Choroid plexus epithelial cell (primary cell): ENCODE data around the gene LIMS2.

Experiments used
- DNase-seq: peaks from one replicate; pipeline ENCODE4 v3.0.0-alpha.2; 2010; ENCODE audit warnings: low read depth
- H3K4me3 ChIP-seq: 2 replicates; pipeline ENCODE4 v1.5.1; 2011; ENCODE audit warnings: low read depth, mild to moderate bottlenecking, control low read depth, low read length, moderate library complexity
- CTCF ChIP-seq: conservative IDR thresholded peaks from 2 replicates; pipeline ENCODE4 v1.5.1; 2011; ENCODE audit warnings: low read depth, mild to moderate bottlenecking, control low read depth, inconsistent platforms, low read length, moderate library complexity

The LIMS2 gene

DNA sequence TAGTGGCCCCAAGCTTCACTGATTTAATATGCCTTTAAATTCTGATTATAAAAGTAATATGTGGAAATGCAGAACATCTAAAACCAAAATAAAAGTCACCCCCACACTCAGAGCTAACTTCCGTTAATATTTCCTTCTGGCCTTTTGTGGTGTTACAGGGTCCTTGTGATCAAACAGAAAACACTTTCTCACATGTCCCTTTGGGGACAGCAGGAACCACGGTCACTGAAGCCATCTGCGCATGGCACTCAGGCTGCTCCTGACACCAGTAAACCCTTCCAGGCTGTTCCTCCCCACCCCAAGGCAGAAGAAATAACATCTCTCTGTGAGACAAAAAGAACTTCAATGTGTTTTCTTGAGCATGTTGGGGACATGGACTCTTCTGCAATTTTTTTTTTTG, 54.5 kb downstream of the LIMS2 start:
- TF ChIP-seq CTCF, result no peak

GRCh38 chr2:127619877-127620705, 55.2 kb downstream of the LIMS2 start:
- no peak for DNase-seq
- no peak overlapping the region for H3K4me3 ChIP-seq
- no peak for TF ChIP-seq CTCF

More for the DNA sequence above, 54.5 kb downstream of the LIMS2 start:
- no peak for DNase-seq
- H3K4me3 ChIP-seq, result no peak overlapping the region

GRCh38 chr2:127619203-127619590, 56.1 kb downstream of the LIMS2 start:
- no peak for DNase-seq
- H3K4me3 ChIP-seq, result no peak overlapping the region
- no peak for TF ChIP-seq CTCF

GRCh38 chr2:127618551-127619202, 56.7 kb downstream of the LIMS2 start:
- no peak overlapping the region for H3K4me3 ChIP-seq
- DNase-seq, result no peak
- TF ChIP-seq CTCF, result no peak

DNA sequence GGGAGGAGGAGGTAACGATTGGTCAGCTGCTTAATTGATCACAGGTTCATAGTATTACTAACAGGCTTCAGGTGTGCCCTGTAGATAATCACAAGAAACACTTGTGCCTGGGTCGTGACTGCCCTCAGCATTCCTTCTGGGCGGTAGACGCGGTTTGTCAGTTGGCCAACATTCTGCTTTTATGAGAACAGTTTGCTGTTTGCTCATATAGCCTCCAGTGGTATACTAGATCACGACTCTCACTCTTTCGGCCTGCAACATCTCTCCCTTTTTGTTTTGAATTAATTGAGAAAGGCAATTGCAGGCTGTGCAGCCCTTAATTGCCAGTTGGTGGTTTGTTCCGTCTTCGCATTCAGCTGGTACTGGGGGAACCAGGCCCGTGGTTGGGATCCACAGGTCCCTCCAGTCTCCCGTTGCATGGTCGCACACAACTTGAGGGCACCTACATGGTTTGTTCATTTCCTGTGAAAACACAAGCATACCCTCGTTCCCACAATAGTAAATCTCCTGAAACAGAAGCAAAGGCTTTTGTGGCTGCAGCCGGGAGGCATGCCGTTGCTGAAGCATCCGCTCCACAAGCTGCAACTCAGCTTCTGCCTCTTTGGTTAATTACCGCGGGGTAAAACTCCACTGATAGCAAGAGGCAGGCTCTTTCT, 59.7 kb downstream of the LIMS2 start:
- H3K4me3 ChIP-seq, result no peak overlapping the region
- no peak for TF ChIP-seq CTCF
- DNase-seq, result no peak

DNA sequence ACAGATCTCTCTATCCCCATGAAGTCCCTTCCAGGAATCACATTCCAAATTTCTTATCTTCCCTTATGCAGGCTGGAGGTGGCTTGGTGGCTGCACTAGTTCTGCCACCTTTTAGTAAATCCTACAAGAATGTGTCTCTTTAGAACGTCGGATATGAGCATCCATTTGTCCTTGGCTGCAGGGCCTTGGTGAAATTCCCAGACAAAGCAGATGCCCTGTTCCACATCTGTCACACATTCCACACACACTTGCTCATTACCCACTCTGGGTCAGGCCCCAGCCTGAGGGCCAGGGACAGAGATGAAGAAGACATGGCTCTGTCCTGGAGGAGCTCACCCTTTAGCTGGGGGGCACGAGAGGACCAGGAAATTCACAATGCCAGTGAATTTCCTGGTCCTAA, 60.6 kb downstream of the LIMS2 start:
- TF ChIP-seq CTCF, result no peak
- no peak overlapping the region for H3K4me3 ChIP-seq
- DNase-seq, result no peak

- no peak overlapping the region for H3K4me3 ChIP-seq
- no peak for TF ChIP-seq CTCF
- DNase-seq, result no peak
These were observed 61.1 kb downstream of the LIMS2 start for GRCh38 chr2:127614246-127614645.
